PC-3 (cell line): ENCODE results near the gene ZMYM1. TPM values are rescaled to one million over a fixed set of nuclear protein-coding genes. Genes with fewer than 3 reads are reported as not detected.
A peak's percentile ranks its signal among the peaks of the same experiment; 100 is the strongest.
"Not testable (repeated sequence)": the region's sequence is repeated elsewhere in the genome, so short reads cannot be mapped to it uniquely, and the experiment has no call there.

Experiments used
- ATAC-seq: fragments of 200-7000 bp; cut with Tn5 transposase; 2 replicates; pipeline ENCODE4 v1.9.1; 2020; ENCODE audit warnings: mild to moderate bottlenecking, moderate library complexity
- BruUV-seq: library from RNA; stranded (reverse); fragments of 400-500 nt; replicated peaks from 2 replicates; lab custom pipeline; 2021; lab: Mats Ljungman, UMichigan
- CTCF ChIA-PET: fragments of 300-600 bp; sonication (Branson Sonifier 250); formaldehyde crosslinking; loops from one replicate; lab custom pipeline; 2022; ENCODE audit warnings: antibody characterized with exemption; lab: Charles Lee
- POLR2A ChIA-PET: fragments of 300-600 bp; sonication (Branson Sonifier 250); formaldehyde crosslinking; loops from one replicate; lab custom pipeline; 2022; ENCODE audit warnings: antibody characterized with exemption; ENCODE audit not compliant: unreplicated experiment; lab: Charles Lee
- DNase-seq: peaks from one replicate; pipeline ENCODE4 v3.0.0-alpha.2; 2015
- H2AFZ ChIP-seq: fragments of 300-600 bp; sonication (generic); 2 replicates; pipeline ENCODE4 v1.6.0; 2016; ENCODE audit warnings: antibody characterized with exemption, low read length
- H3F3A ChIP-seq: fragments of 300-600 bp; sonication (generic); one replicate; pipeline ENCODE4 v1.6.0; 2017; ENCODE audit warnings: antibody characterized with exemption, low read length, control low read depth, mild to moderate bottlenecking; ENCODE audit not compliant: unreplicated experiment
- H3K27ac ChIP-seq: fragments of 300-600 bp; sonication (generic); 2 replicates; pipeline ENCODE4 v1.5.1; 2016; ENCODE audit warnings: mild to moderate bottlenecking, low read length
- H3K27me3 ChIP-seq: fragments of 300-600 bp; sonication (generic); 2 replicates; pipeline ENCODE4 v1.6.1; 2016; ENCODE audit warnings: low read length, mixed read lengths
- H3K36me3 ChIP-seq: fragments of 300-600 bp; sonication (generic); 2 replicates; pipeline ENCODE4 v1.6.1; 2016; ENCODE audit warnings: low read depth, mixed run types, low read length, mixed read lengths
- H3K4me1 ChIP-seq: fragments of 300-600 bp; sonication (generic); 2 replicates; pipeline ENCODE4 v1.5.1; 2016; ENCODE audit warnings: low read length; ENCODE audit not compliant: insufficient read depth
- H3K4me2 ChIP-seq: fragments of 300-600 bp; sonication (generic); 2 replicates; pipeline ENCODE4 v1.6.0; 2016; ENCODE audit warnings: low read length
- H3K4me3 ChIP-seq: fragments of 300-600 bp; sonication (generic); 2 replicates; pipeline ENCODE4 v1.5.1; 2016; ENCODE audit warnings: mild to moderate bottlenecking, low read length, mixed read lengths
- H3K79me2 ChIP-seq: fragments of 300-600 bp; sonication (generic); 2 replicates; pipeline ENCODE4 v1.6.1; 2017; ENCODE audit warnings: low read length, mixed read lengths
- H3K9ac ChIP-seq: fragments of 300-600 bp; sonication (generic); 2 replicates; pipeline ENCODE4 v1.6.0; 2016; ENCODE audit warnings: mild to moderate bottlenecking, low read length
- H3K9me2 ChIP-seq: fragments of 300-600 bp; sonication (generic); replicated peaks from 2 replicates; pipeline ENCODE4 v1.6.1; 2016; ENCODE audit warnings: mixed run types, low read length, mixed read lengths
- H3K9me3 ChIP-seq: fragments of 300-600 bp; sonication (generic); 2 replicates; pipeline ENCODE4 v1.6.1; 2016; ENCODE audit warnings: low read length, mixed read lengths
- H4K20me1 ChIP-seq: fragments of 300-600 bp; sonication (generic); 2 replicates; pipeline ENCODE4 v1.6.1; 2016; ENCODE audit warnings: low read length, mixed read lengths
- CTCF ChIP-seq: fragments of 300-600 bp; sonication (generic); conservative IDR thresholded peaks from 2 replicates; pipeline ENCODE4 v1.5.1; 2017; ENCODE audit warnings: antibody characterized with exemption, low read depth, mild to moderate bottlenecking, low read length
- EZH2 ChIP-seq: fragments of 300-600 bp; sonication (generic); IDR thresholded peaks from one replicate; pipeline ENCODE4 v1.6.1; 2017; ENCODE audit warnings: antibody characterized with exemption, mild to moderate bottlenecking, low read length; ENCODE audit not compliant: unreplicated experiment
- EZH2phosphoT487 ChIP-seq: fragments of 300-600 bp; sonication (generic); IDR thresholded peaks from 2 replicates; pipeline ENCODE4 v1.6.1; 2018; ENCODE audit warnings: mild to moderate bottlenecking, antibody characterized with exemption, low read length, borderline replicate concordance
- intact Hi-C: fragments of 100-400 bp; cut with micrococcal nuclease; formaldehyde crosslinking; loops from 2 replicates; pipeline ENCODE4 v1.9.0; 2023
- total RNA-seq: library from RNA; depleted of rRNA; stranded (reverse); fragments of >200 nt; gene quantifications from 2 replicates; pipeline ENCODE4 v1.2.3, GENCODE V29; 2014

Gene ZMYM1
- total RNA-seq, 1 experiment from 2014 or later = 17.0 TPM

- Histone ChIP-seq H4K20me1 (no peaks in the 10 kb centered on the region), H3K9me3 (peaks cover 7% of the 10 kb centered on the region; the same call in 1 of the 2 replicates), H3K4me3 (no peak overlapping the region), H3K27me3 (no peaks in the 10 kb centered on the region), H3K9ac (no peak overlapping the region), H2AFZ (no peak overlapping the region), H3K4me2 (no peak overlapping the region), H3K9me2 (no peaks in the 10 kb centered on the region), H3K27ac (no peak overlapping the region), H3K79me2 (no peaks in the 10 kb centered on the region), H3K36me3 (no peaks in the 10 kb centered on the region), H3K4me1 (no peaks in the 10 kb centered on the region), H3F3A (no peaks in the 10 kb centered on the region)
- TF ChIP-seq CTCF (no peak), EZH2 (no peak), EZH2phosphoT487 (no peak)
- DNase-seq (no peak), ATAC-seq (no peak)
- intact Hi-C loops = no loop called here
- no TSS peak for BruUV-seq
- ChIA-PET POLR2A (no interaction called here), CTCF (no interaction called here)
Observed at GRCh38 chr1:35073265-35073811, 5.8 kb upstream of the ZMYM1 start.

DNA sequence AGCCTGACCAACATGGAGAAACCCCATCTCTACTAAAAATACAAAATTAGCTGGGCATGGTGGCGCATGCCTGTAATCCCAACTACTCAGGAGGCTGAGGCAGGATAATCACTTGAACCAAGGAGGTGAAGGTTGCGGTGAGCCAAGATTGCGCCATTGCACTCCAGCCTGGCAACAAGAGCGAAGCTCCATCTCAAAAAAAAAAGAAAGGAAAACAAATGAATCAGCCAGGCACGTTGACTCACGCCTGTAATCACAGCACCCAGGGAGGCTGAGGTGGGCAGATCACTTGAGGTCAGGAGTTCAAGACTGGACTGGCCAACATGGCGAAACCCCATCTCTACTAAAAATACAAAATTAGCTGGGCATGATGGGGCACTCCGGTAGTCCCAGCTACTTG lies 2.8 kb upstream of the ZMYM1 start:
- H3K9ac ChIP-seq, H3F3A ChIP-seq, H3K4me3 ChIP-seq, H4K20me1 ChIP-seq, CTCF ChIA-PET, H3K36me3 ChIP-seq, H3K9me3 ChIP-seq, H3K4me2 ChIP-seq, H3K27me3 ChIP-seq, H3K9me2 ChIP-seq, DNase-seq, H2AFZ ChIP-seq, BruUV-seq, H3K27ac ChIP-seq, ATAC-seq, POLR2A ChIA-PET: not testable (repeated sequence)
- intact Hi-C loops = loop anchor here (5.0 kb wide), 1 partner anchor 44 kb away; the partner anchor contains the start of gene ZMYM6
- Histone ChIP-seq H3K79me2 (peaks cover 22% of the 10 kb centered on the region), H3K4me1 (peaks cover 14% of the 10 kb centered on the region)

DNA sequence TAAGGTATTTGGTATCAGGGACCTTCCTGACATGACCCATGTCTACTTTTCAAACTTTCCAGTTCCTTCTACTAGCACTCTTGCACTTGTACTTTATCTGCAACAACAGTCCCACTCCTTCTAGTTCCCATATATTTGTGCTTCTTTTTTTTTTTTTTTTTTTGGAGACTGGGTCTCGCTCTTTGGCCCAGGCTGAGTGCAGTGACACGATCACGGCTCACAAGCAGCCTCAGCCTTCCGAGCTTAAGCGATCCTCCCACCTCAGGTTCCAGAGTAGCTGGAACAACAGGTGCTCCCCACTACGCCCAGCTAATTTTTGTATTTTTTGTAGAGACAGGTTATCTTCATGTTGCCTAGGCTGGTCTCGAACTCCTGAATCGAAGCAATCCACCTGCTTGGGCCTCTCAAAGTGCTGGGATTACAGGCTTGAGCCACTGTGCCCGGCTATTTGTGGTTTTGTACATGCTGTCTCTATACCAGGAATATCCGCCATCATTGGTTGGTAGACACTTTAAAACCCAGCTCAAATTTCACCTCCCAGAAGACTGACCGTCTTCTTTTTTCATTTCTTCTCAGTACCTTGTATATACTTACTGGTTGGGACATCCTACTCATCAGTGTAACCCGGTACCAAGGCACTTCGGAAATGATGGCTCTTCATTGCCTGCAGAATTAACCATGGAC lies 1.1 kb downstream of the ZMYM1 start:
- ChIA-PET POLR2A (no interaction called here), CTCF (no interaction called here)
- peak overlapping the region; percentile 87; the same call in 1 of the 2 replicates for H2AFZ ChIP-seq
- DNase-seq = no peak
- peak overlapping the region; percentile 93 for H3K4me3 ChIP-seq
- H3K79me2 ChIP-seq = peaks cover 61% of the 10 kb centered on the region
- H3K36me3 ChIP-seq = peaks cover 8% of the 10 kb centered on the region; the same call in 1 of the 2 replicates
- peaks cover 8% of the 10 kb centered on the region; the same call in 1 of the 2 replicates for H4K20me1 ChIP-seq
- no peaks in the 10 kb centered on the region for H3K9me2 ChIP-seq
- peak overlapping the region; percentile 80 for H3K4me2 ChIP-seq
- peak overlapping the region; percentile 91 for H3K9ac ChIP-seq
- BruUV-seq = no TSS peak
- no peaks in the 10 kb centered on the region for H3K27me3 ChIP-seq
- no peak for ATAC-seq
- no peaks in the 10 kb centered on the region for H3F3A ChIP-seq
- TF ChIP-seq EZH2 (no peak), EZH2phosphoT487 (no peak), CTCF (no peak)
- intact Hi-C loops = no loop called here
- no peak overlapping the region for H3K27ac ChIP-seq
- H3K4me1 ChIP-seq = peaks cover 14% of the 10 kb centered on the region
- no peaks in the 10 kb centered on the region for H3K9me3 ChIP-seq
